Spleen (tissue), 7 donors: ENCODE data around the gene ALOXE3.

Experiments
- CTCF ChIP-seq, 11 experiments: fragments of 200-600 bp in 7 of 11; fragments of 450-650 bp in 4 of 11; sonication (generic) in 4 of 11; IDR thresholded peaks in 8 of 11; conservative IDR thresholded peaks in 3 of 11; 1 replicate in 7 of 11; 2 replicates in 4 of 11; pipeline versions ENCODE4 v1.4.0 to v1.8.0; 2016 to 2021; ENCODE audit warnings: antibody characterized with exemption in 11 of 11, inconsistent platforms in 4 of 11, mild to moderate bottlenecking in 1 of 11
- POLR2A ChIP-seq, 3 donors: fragments of 450-650 bp; IDR thresholded peaks; one replicate each; pipeline ENCODE4 v1.5.1; 2017; ENCODE audit warnings: antibody characterized with exemption in 3 of 3, mild to moderate bottlenecking in 1 of 3
- POLR2AphosphoS5 ChIP-seq, 3 donors: sonication (generic); formaldehyde crosslinking; IDR thresholded peaks; one replicate each; pipeline ENCODE4 v1.5.1; 2017; ENCODE audit warnings: antibody characterized with exemption in 3 of 3
- donor health status: DM: no; HTN: no; CAD: no; lungs with moderate emphysema.
- donor health status: DM: no; HTN: no; CAD: no.
- donor health status: DM: no; HTN: no; CAD: no.

- TF ChIP-seq POLR2A (IDR thresholded peaks at IDR 0.05) = no peak
- no peak for TF ChIP-seq CTCF (IDR thresholded peaks at IDR 0.05 in 8 of 11, conservative IDR thresholded peaks at IDR 0.05 in 3 of 11)
- no peak for TF ChIP-seq POLR2AphosphoS5 (IDR thresholded peaks at IDR 0.05)
Measured at GRCh38 chr17:8133941-8134340, 15.6 kb upstream of the ALOXE3 start.
